ENCODE measurements around the gene TLR5. TPM values are rescaled to one million over a fixed set of nuclear protein-coding genes. Genes with fewer than 3 reads are reported as not detected.

TLR5 gene
- total RNA-seq, 1 experiment from 2014 or later: 1.2 TPM

- DNase-seq (ENCODE audit: low spot score): no peak
- in situ Hi-C loops (cut with HindIII; ENCODE audit: low sequenced_read_pairs): no loop called here
These were observed 16.3 kb downstream of the TLR5 start for GRCh38 chr1:223126741-223127140.

- in situ Hi-C loops (cut with HindIII; ENCODE audit: low sequenced_read_pairs): no loop called here
- no peak for DNase-seq (ENCODE audit: low spot score)
These were observed 17.3 kb downstream of the TLR5 start for GRCh38 chr1:223125766-223126165.

GRCh38 chr1:223123011-223123610, 19.9 kb downstream of the TLR5 start:
- DNase-seq (ENCODE audit: low spot score): no peak
- in situ Hi-C loops (cut with HindIII; ENCODE audit: low sequenced_read_pairs): no loop called here

- in situ Hi-C loops (cut with HindIII; ENCODE audit: low sequenced_read_pairs): no loop called here
- DNase-seq (ENCODE audit: low spot score): no peak
These were observed 24.6 kb downstream of the TLR5 start for GRCh38 chr1:223118418-223118817.

- in situ Hi-C loops (cut with HindIII; ENCODE audit: low sequenced_read_pairs): no loop called here
- no peak for DNase-seq (ENCODE audit: low spot score)
These were observed 26.1 kb downstream of the TLR5 start for GRCh38 chr1:223116950-223117349.

- in situ Hi-C loops (cut with HindIII; ENCODE audit: low sequenced_read_pairs): no loop called here
- no peak for DNase-seq (ENCODE audit: low spot score)
These were observed 28.2 kb downstream of the TLR5 start for GRCh38 chr1:223114871-223115270.

- in situ Hi-C loops (cut with HindIII; ENCODE audit: low sequenced_read_pairs): no loop called here
These were observed 32.1 kb downstream of the TLR5 start for GRCh38 chr1:223110952-223111351.

GRCh38 chr1:223109581-223110026, 33.4 kb downstream of the TLR5 start:
- DNase-seq (ENCODE audit: low spot score): no peak
- in situ Hi-C loops (cut with HindIII; ENCODE audit: low sequenced_read_pairs): no loop called here

More at GRCh38 chr1:223110952-223111351, 32.1 kb downstream of the TLR5 start:
- no peak for DNase-seq (ENCODE audit: low spot score)

- DNase-seq (ENCODE audit: low spot score): no peak
- in situ Hi-C loops (cut with HindIII; ENCODE audit: low sequenced_read_pairs): no loop called here
These were observed 36.2 kb downstream of the TLR5 start for GRCh38 chr1:223106856-223107255.

GRCh38 chr1:223105568-223105967, 37.5 kb downstream of the TLR5 start:
- no peak for DNase-seq (ENCODE audit: low spot score)
- in situ Hi-C loops (cut with HindIII; ENCODE audit: low sequenced_read_pairs): no loop called here

GRCh38 chr1:223102797-223103533, 40.1 kb downstream of the TLR5 start:
- DNase-seq (ENCODE audit: low spot score): no peak
- in situ Hi-C loops (cut with HindIII; ENCODE audit: low sequenced_read_pairs): no loop called here

GRCh38 chr1:223097713-223098112, 45.3 kb downstream of the TLR5 start:
- in situ Hi-C loops (cut with HindIII; ENCODE audit: low sequenced_read_pairs): no loop called here
- DNase-seq (ENCODE audit: low spot score): no peak

- no peak for DNase-seq (ENCODE audit: low spot score)
- in situ Hi-C loops (cut with HindIII; ENCODE audit: low sequenced_read_pairs): no loop called here
These were observed 47.2 kb downstream of the TLR5 start for GRCh38 chr1:223095870-223096269.

- DNase-seq (ENCODE audit: low spot score): no peak
- in situ Hi-C loops (cut with HindIII; ENCODE audit: low sequenced_read_pairs): no loop called here
These were observed 51.2 kb downstream of the TLR5 start for GRCh38 chr1:223091896-223092295.

GRCh38 chr1:223089250-223089649, 53.8 kb downstream of the TLR5 start:
- no peak for DNase-seq (ENCODE audit: low spot score)
- in situ Hi-C loops (cut with HindIII; ENCODE audit: low sequenced_read_pairs): no loop called here

GRCh38 chr1:223088713-223089240, 54.3 kb downstream of the TLR5 start:
- no peak for DNase-seq (ENCODE audit: low spot score)
- in situ Hi-C loops (cut with HindIII; ENCODE audit: low sequenced_read_pairs): no loop called here

GRCh38 chr1:223087291-223088255, 55.5 kb downstream of the TLR5 start:
- in situ Hi-C loops (cut with HindIII; ENCODE audit: low sequenced_read_pairs): no loop called here
- no peak for DNase-seq (ENCODE audit: low spot score)

GRCh38 chr1:223084464-223084866, 58.6 kb downstream of the TLR5 start:
- in situ Hi-C loops (cut with HindIII; ENCODE audit: low sequenced_read_pairs): no loop called here
- no peak for DNase-seq (ENCODE audit: low spot score)

GRCh38 chr1:223083831-223084230, 59.2 kb downstream of the TLR5 start:
- in situ Hi-C loops (cut with HindIII; ENCODE audit: low sequenced_read_pairs): no loop called here
- DNase-seq (ENCODE audit: low spot score): no peak

GRCh38 chr1:223082914-223083313, 60.1 kb downstream of the TLR5 start:
- in situ Hi-C loops (cut with HindIII; ENCODE audit: low sequenced_read_pairs): no loop called here
- DNase-seq (ENCODE audit: low spot score): no peak

All from G401 (cell line).